ENCODE measurements around the gene SLC38A9. TPM values are rescaled to one million over a fixed set of nuclear protein-coding genes. Genes with fewer than 3 reads are reported as not detected.
"Not testable (repeated sequence)": the region's sequence is repeated elsewhere in the genome, so short reads cannot be mapped to it uniquely, and the experiment has no call there.

The SLC38A9 gene
- total and polyA plus RNA-seq, 11 donors, result 3.9 to 13.5 (median 6.9) TPM

DNA sequence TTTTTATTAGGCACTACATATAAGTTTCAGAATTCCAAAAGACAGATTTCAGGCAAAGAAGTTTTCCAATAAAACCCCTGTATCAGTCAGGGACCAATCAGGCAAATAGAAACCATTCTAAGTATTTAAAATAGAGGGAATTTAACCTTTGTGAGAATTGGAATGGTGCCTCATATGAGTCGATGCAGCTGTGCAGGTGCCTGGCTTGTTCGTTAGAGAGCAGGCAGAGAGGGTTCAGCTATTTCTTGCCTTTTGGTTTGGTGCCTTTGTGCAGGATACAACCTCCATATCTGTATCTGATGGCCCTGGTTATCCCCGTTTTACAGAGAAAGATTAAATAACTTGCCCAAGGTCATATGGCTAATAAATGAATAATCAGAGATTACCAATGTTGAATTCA, 19.7 kb upstream of the SLC38A9 start:
- Histone ChIP-seq H3K27ac (no peak overlapping the region), H3K27me3 (no peaks in the 10 kb centered on the region), H3K4me3 (no peak overlapping the region), H3K9me3 (no peaks in the 10 kb centered on the region), H3K36me3 (no peaks in the 10 kb centered on the region), H3K4me1 (no peaks in the 10 kb centered on the region)
- TF ChIP-seq CTCF (IDR thresholded peaks at IDR 0.05) (no peak), POLR2A (IDR thresholded peaks at IDR 0.05) (no peak)
- intact Hi-C loops (cut with DNase I), result no loop called here
- ATAC-seq (no peak), DNase-seq (no peak)
- 78 to 91% (median 85%) methylated on average over 3 of the region's 3 CpGs for WGBS, 4 donors

- DNase-seq (no peak), ATAC-seq (no peak)
- Histone ChIP-seq H3K4me1 (no peaks in the 10 kb centered on the region), H3K27ac (no peak overlapping the region), H3K36me3 (no peaks in the 10 kb centered on the region), H3K4me3 (no peak overlapping the region), H3K27me3 (no peaks in the 10 kb centered on the region), H3K9me3 (no peaks in the 10 kb centered on the region)
- TF ChIP-seq CTCF (IDR thresholded peaks at IDR 0.05), result no peak
- TF ChIP-seq POLR2A (IDR thresholded peaks at IDR 0.05), result no peak
- WGBS, 4 donors, result 61 to 78% (median 67%) methylated on average over 4 of the region's 4 CpGs
- intact Hi-C loops (cut with DNase I), result loop anchor here in 1 of 10 donors (10.0 kb wide), 1 partner anchor 191 kb away; no protein-coding TSS in a partner anchor
Observed at GRCh38 chr5:55724281-55724680, 12.2 kb upstream of the SLC38A9 start.

DNA sequence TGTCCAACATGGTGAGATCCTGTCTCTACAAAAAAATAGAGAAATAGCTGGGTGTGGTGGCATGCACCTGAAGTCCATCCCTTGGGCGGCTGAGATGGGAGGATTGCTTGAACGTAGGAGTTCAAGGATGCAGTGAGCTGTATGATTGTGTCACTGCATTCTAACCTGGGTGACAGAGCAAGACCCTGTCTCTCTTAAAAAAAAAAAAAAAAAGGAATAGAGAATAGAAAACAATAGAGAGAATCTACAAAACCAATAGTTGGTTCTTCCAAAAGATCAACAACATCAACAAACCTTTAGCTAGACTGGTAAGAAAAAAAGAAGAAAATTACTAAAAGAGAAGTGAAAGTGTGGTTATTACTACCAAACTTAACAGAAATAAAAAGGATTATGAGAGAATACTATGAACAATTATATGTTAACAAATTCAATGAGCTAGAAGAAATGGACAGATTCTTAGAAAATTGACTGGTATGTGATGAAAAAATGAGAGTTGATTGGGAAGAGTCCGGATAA, 8.1 kb upstream of the SLC38A9 start:
- Histone ChIP-seq H3K27ac (no peak overlapping the region), H3K9me3 (peaks cover 0 to 4% (median 0%) of the 10 kb centered on the region in 12 donors), H3K4me3 (no peak overlapping the region), H3K4me1 (no peaks in the 10 kb centered on the region), H3K36me3 (no peaks in the 10 kb centered on the region), H3K27me3 (no peaks in the 10 kb centered on the region)
- intact Hi-C loops (cut with DNase I), result loop anchor here in 1 of 10 donors (10.0 kb wide), 1 partner anchor 195 kb away; no protein-coding TSS in a partner anchor
- ATAC-seq (no peak), DNase-seq (no peak)
- WGBS, 4 donors, result 90 to 91% (median 91%) methylated on average over 3 of the region's 3 CpGs
- TF ChIP-seq CTCF (IDR thresholded peaks at IDR 0.05) (no peak), POLR2A (IDR thresholded peaks at IDR 0.05) (no peak)

- not testable (repeated sequence) for H3K27me3 ChIP-seq, ATAC-seq, DNase-seq, H3K4me3 ChIP-seq, H3K4me1 ChIP-seq, H3K9me3 ChIP-seq, H3K36me3 ChIP-seq, H3K27ac ChIP-seq
- 93 to 100% (median 98%) methylated on average over 2 of the region's 2 CpGs for WGBS, 4 donors
- intact Hi-C loops (cut with DNase I), result loop anchor here in 4 of 10 donors (10.0 kb wide), 2 partner anchors 476 to 486 kb away; no protein-coding TSS in a partner anchor
Observed at GRCh38 chr5:55719026-55719425, 6.9 kb upstream of the SLC38A9 start.

Data from heart left ventricle (tissue), 16 donors.